SK-N-SH (cell line): ENCODE results near the gene SLCO3A1. TPM values are rescaled to one million over a fixed set of nuclear protein-coding genes. Genes with fewer than 3 reads are reported as not detected.

Experiments used
- CTCF ChIA-PET: fragments of 300-600, 350-600 bp; formaldehyde crosslinking; extraction: SDS; loops from one replicate; lab custom pipeline; 2021; lab: Yijun Ruan, JAX
- POLR2A ChIA-PET: fragments of 350-600 bp; sonication (Branson Sonifier 250); formaldehyde crosslinking; extraction: SDS; loops from one replicate; lab custom pipeline; 2020; ENCODE audit warnings: antibody characterized with exemption, inconsistent platforms; lab: Yijun Ruan, JAX
- DNase-seq: peaks from one replicate; pipeline ENCODE4 v3.0.0; 2012
- H2AFZ ChIP-seq: fragments of 200-600 bp; sonication (generic); 2 replicates; pipeline ENCODE4 v1.8.1; 2016; ENCODE audit warnings: antibody characterized with exemption, mild to moderate bottlenecking, low read depth
- H3F3A ChIP-seq: fragments of 200-600 bp; sonication (generic); replicated peaks from 2 replicates; pipeline ENCODE3; 2016; ENCODE audit warnings: antibody characterized with exemption, mild to moderate bottlenecking; ENCODE audit not compliant: insufficient read depth
- H3K27ac ChIP-seq, 2 experiments: fragments of 200-500 bp in 1 of 2; fragments of 200-600 bp in 1 of 2; sonication (Bioruptor generic) in 1 of 2; sonication (generic), shearing (Covaris generic) in 1 of 2; 2 replicates each; pipeline versions ENCODE4 v1.5.1 to v1.6.1; 2014 to 2016; ENCODE audit warnings: low read depth in 2 of 2, inconsistent platforms in 1 of 2, low read length in 1 of 2, mild to moderate bottlenecking in 1 of 2, mixed read lengths in 1 of 2
- H3K27me3 ChIP-seq: fragments of 200-600 bp; sonication (generic), shearing (Covaris generic); 2 replicates; pipeline ENCODE4 v1.6.1; 2016; ENCODE audit warnings: mixed run types; ENCODE audit not compliant: insufficient read depth
- H3K36me3 ChIP-seq, 2 experiments: fragments of 200-500 bp in 1 of 2; fragments of 200-600 bp in 1 of 2; sonication (Bioruptor generic) in 1 of 2; sonication (generic) in 1 of 2; replicated peaks in 1 of 2; 2 replicates each; pipeline versions ENCODE3 to v1.5.1; 2014 to 2016; ENCODE audit warnings: low read length in 1 of 2, mild to moderate bottlenecking in 1 of 2; ENCODE audit not compliant: insufficient read depth in 2 of 2, control insufficient read depth in 1 of 2
- H3K4me1 ChIP-seq, 2 experiments: fragments of 200-500 bp in 1 of 2; fragments of 200-600 bp in 1 of 2; sonication (Bioruptor generic) in 1 of 2; sonication (generic), shearing (Covaris generic) in 1 of 2; 2 replicates each; pipeline versions ENCODE4 v1.5.1 to v1.6.1; 2014 to 2016; ENCODE audit warnings: low read depth in 1 of 2, low read length in 1 of 2, mixed run types in 1 of 2; ENCODE audit not compliant: insufficient read depth in 2 of 2, control insufficient read depth in 1 of 2
- H3K4me2 ChIP-seq: fragments of 200-600 bp; sonication (generic), shearing (Covaris generic); 2 replicates; pipeline ENCODE4 v1.6.1; 2017; ENCODE audit warnings: mixed run types
- H3K4me3 ChIP-seq, 2 experiments: fragments of 200-500 bp in 1 of 2; fragments of 200-600 bp in 1 of 2; sonication (Bioruptor generic) in 1 of 2; sonication (generic), shearing (Covaris generic) in 1 of 2; 2 replicates each; pipeline versions ENCODE4 v1.5.1 to v1.8.1; 2014 to 2016; ENCODE audit warnings: low read depth in 2 of 2, inconsistent platforms in 1 of 2, low read length in 1 of 2, mild to moderate bottlenecking in 1 of 2, mixed read lengths in 1 of 2, moderate library complexity in 1 of 2
- H3K79me2 ChIP-seq: fragments of 200-600 bp; sonication (generic); 2 replicates; pipeline ENCODE4 v1.8.1; 2017; ENCODE audit warnings: mild to moderate bottlenecking; ENCODE audit not compliant: insufficient read depth
- H3K9ac ChIP-seq: fragments of 200-600 bp; sonication (generic); 2 replicates; pipeline ENCODE4 v1.6.1; 2017; ENCODE audit warnings: mixed run types
- H3K9me2 ChIP-seq: fragments of 200-600 bp; sonication (generic); 2 replicates; pipeline ENCODE4 v1.6.1; 2017; ENCODE audit warnings: mixed run types
- H3K9me3 ChIP-seq: fragments of 200-600 bp; sonication (generic); 2 replicates; pipeline ENCODE4 v1.6.1; 2017; ENCODE audit warnings: mixed run types, mild to moderate bottlenecking, moderate library complexity
- H4K20me1 ChIP-seq: fragments of 200-600 bp; sonication (generic); 2 replicates; pipeline ENCODE4 v1.6.1; 2017; ENCODE audit warnings: mild to moderate bottlenecking, mixed run types; ENCODE audit not compliant: insufficient read depth
- CHD2 ChIP-seq: fragments of 150-350 bp; IDR thresholded peaks from 2 replicates; pipeline ENCODE4 v1.6.1; 2018; ENCODE audit warnings: low read length; ENCODE audit not compliant: partially characterized antibody
- ELF1 ChIP-seq: IDR thresholded peaks from 2 replicates; pipeline ENCODE4 v1.4.0; 2012
- FOSL2 ChIP-seq: IDR thresholded peaks from 2 replicates; pipeline ENCODE4 v1.4.0; 2012; ENCODE audit warnings: low read depth, mild to moderate bottlenecking, moderate library complexity, borderline replicate concordance
- FOXJ3 ChIP-seq: sonication (generic); formaldehyde crosslinking; IDR thresholded peaks from 2 replicates; pipeline ENCODE4 v1.5.1; 2020; ENCODE audit warnings: mild to moderate bottlenecking, missing genetic modification reagents
- FOXM1 ChIP-seq: IDR thresholded peaks from 2 replicates; pipeline ENCODE4 v1.4.0; 2012; ENCODE audit warnings: low read depth, mild to moderate bottlenecking
- GABPA ChIP-seq: IDR thresholded peaks from 2 replicates; pipeline ENCODE4 v1.4.0; 2012; ENCODE audit warnings: low read depth, mild to moderate bottlenecking
- JUND ChIP-seq: IDR thresholded peaks from 2 replicates; pipeline ENCODE4 v1.4.0; 2012
- NFIC ChIP-seq: IDR thresholded peaks from 2 replicates; pipeline ENCODE4 v1.4.0; 2012; ENCODE audit warnings: borderline replicate concordance
- POLR2AphosphoS5 ChIP-seq: IDR thresholded peaks from 2 replicates; pipeline ENCODE4 v1.6.1; 2012; ENCODE audit warnings: low read depth, low read length
- RXRA ChIP-seq: IDR thresholded peaks from 2 replicates; pipeline ENCODE4 v1.4.0; 2012; ENCODE audit warnings: low read depth, mild to moderate bottlenecking, borderline replicate concordance
- SMC3 ChIP-seq: IDR thresholded peaks from 2 replicates; pipeline ENCODE4 v1.6.1; 2012; ENCODE audit warnings: low read depth, low read length, improper control_type of control experiment
- TAF1 ChIP-seq: IDR thresholded peaks from 2 replicates; pipeline ENCODE4 v1.6.1; 2012; ENCODE audit warnings: low read depth, mild to moderate bottlenecking, low read length, moderate library complexity, borderline replicate concordance
- TCF12 ChIP-seq: IDR thresholded peaks from 2 replicates; pipeline ENCODE4 v1.4.0; 2012
- TEAD4 ChIP-seq: IDR thresholded peaks from 2 replicates; pipeline ENCODE4 v1.4.0; 2012; ENCODE audit warnings: mild to moderate bottlenecking, borderline replicate concordance; ENCODE audit not compliant: insufficient read depth
- WGBS: methylation state at CpG from one replicate; pipeline ENCODE4 v1.1.6; 2017; ENCODE audit warnings: low lambda C conversion rate; 5-methylcytosine and 5-hydroxymethylcytosine counted together
- polyA plus RNA-seq, 3 experiments: library from polyadenylated mRNA; depleted of rRNA; stranded (reverse); fragments of >200 nt; gene quantifications; 2 replicates each; pipeline ENCODE4 v1.2.3, GENCODE V29; 2012
- TF ChIP-seq, protein P1 (sequence below): fragments of 150-350 bp; IDR thresholded peaks from 2 replicates; pipeline ENCODE4 v1.6.1; 2017; ENCODE audit warnings: antibody characterized with exemption, low read length, low read depth, borderline replicate concordance
- TF ChIP-seq, protein P2 (sequence below): IDR thresholded peaks from 2 replicates; pipeline ENCODE4 v1.4.0; 2012; ENCODE audit warnings: low read depth, borderline replicate concordance
- TF ChIP-seq, protein P3 (sequence below): IDR thresholded peaks from 2 replicates; pipeline ENCODE4 v1.4.0; 2012; ENCODE audit warnings: low read depth
- TF ChIP-seq, protein P4 (sequence below): fragments of 150-350 bp; IDR thresholded peaks from 2 replicates; pipeline ENCODE4 v1.6.1; 2016; ENCODE audit warnings: mild to moderate bottlenecking, low read depth, low read length

The SLCO3A1 gene
- polyA plus RNA-seq, 1 of the 3 experiments (the other 2 are of a cell fraction), result 19.7 TPM

DNA sequence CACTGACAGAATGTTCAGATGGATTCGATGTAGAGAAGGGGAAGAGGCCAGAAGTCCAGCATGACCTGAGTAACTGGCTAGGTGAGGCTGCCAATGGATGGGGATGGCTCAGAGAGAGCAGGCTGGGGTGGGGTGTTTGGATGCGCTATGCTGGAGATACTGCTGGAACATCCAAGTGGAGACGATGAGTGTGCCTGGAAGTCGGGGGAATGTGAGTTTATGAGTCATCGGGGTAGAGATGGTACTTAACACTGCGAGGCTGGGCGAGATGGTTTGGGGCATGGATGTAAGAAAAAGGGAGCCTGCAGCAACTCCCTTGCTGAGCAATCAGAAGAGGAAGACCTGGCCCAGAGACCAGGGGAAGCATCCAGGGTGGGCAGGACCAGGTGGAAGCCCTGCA, 180.7 kb downstream of the SLCO3A1 start (continued):
- TF ChIP-seq RXRA, result no peak
- no peak for TF ChIP-seq FOXM1

DNA sequence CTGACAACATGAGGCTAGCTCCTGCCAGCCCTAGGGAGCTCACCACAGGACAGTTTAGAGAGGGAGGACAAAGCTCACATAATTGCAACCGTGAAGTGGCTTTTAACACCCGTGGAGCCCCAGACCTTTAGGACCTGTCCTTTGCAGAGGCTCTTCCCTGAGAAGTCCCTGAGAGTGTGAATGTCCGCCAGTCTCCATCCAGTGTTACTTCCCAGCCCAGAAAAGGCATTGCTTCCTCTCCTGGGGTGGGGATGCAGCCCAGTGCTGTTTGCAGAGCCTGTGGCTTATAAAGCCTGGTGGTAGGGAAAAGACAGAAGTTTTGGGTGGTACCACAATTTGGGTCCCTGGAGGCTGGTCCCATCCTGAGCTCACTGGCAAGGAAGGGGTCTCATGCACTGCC, 182.0 kb downstream of the SLCO3A1 start:
- Histone ChIP-seq H3K9ac (no peak overlapping the region), H2AFZ (no peak overlapping the region), H3K36me3 (no peaks in the 10 kb centered on the region), H3K4me2 (no peak overlapping the region), H3F3A (no peaks in the 10 kb centered on the region), H3K79me2 (peaks cover 3% of the 10 kb centered on the region; the same call in 1 of the 2 replicates), H4K20me1 (peaks cover 4% of the 10 kb centered on the region; the same call in 1 of the 2 replicates), H3K4me1 (peaks cover 0 to 2% of the 10 kb centered on the region in 2 experiments; a peak in 1 of 4 replicates), H3K9me3 (no peaks in the 10 kb centered on the region), H3K4me3 (no peak overlapping the region), H3K9me2 (no peaks in the 10 kb centered on the region), H3K27me3 (no peaks in the 10 kb centered on the region), H3K27ac (no peak overlapping the region)
- CTCF ChIA-PET, result no interaction called here
- no CpG with 5 or more reads among the region's 3 CpGs for WGBS
- POLR2A ChIA-PET, result no interaction called here
- no peak for TF ChIP-seq NFIC
- TF ChIP-seq, protein P1, sequence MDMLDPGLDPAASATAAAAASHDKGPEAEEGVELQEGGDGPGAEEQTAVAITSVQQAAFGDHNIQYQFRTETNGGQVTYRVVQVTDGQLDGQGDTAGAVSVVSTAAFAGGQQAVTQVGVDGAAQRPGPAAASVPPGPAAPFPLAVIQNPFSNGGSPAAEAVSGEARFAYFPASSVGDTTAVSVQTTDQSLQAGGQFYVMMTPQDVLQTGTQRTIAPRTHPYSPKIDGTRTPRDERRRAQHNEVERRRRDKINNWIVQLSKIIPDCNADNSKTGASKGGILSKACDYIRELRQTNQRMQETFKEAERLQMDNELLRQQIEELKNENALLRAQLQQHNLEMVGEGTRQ, result no peak
- TF ChIP-seq, protein P2, sequence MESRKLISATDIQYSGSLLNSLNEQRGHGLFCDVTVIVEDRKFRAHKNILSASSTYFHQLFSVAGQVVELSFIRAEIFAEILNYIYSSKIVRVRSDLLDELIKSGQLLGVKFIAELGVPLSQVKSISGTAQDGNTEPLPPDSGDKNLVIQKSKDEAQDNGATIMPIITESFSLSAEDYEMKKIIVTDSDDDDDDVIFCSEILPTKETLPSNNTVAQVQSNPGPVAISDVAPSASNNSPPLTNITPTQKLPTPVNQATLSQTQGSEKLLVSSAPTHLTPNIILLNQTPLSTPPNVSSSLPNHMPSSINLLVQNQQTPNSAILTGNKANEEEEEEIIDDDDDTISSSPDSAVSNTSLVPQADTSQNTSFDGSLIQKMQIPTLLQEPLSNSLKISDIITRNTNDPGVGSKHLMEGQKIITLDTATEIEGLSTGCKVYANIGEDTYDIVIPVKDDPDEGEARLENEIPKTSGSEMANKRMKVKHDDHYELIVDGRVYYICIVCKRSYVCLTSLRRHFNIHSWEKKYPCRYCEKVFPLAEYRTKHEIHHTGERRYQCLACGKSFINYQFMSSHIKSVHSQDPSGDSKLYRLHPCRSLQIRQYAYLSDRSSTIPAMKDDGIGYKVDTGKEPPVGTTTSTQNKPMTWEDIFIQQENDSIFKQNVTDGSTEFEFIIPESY, result no peak
- TF ChIP-seq TCF12, result no peak
- TF ChIP-seq CHD2, result no peak
- no peak for TF ChIP-seq TAF1
- TF ChIP-seq TEAD4, result no peak
- TF ChIP-seq POLR2AphosphoS5, result no peak
- TF ChIP-seq JUND, result no peak
- TF ChIP-seq ELF1, result no peak
- no peak for TF ChIP-seq FOXJ3 (CRISPR knock-in tag)
- no peak for TF ChIP-seq FOSL2
- no peak for TF ChIP-seq GABPA
- no peak for TF ChIP-seq SMC3
- TF ChIP-seq, protein P3, sequence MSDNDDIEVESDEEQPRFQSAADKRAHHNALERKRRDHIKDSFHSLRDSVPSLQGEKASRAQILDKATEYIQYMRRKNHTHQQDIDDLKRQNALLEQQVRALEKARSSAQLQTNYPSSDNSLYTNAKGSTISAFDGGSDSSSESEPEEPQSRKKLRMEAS, result no peak
- TF ChIP-seq, protein P4, sequence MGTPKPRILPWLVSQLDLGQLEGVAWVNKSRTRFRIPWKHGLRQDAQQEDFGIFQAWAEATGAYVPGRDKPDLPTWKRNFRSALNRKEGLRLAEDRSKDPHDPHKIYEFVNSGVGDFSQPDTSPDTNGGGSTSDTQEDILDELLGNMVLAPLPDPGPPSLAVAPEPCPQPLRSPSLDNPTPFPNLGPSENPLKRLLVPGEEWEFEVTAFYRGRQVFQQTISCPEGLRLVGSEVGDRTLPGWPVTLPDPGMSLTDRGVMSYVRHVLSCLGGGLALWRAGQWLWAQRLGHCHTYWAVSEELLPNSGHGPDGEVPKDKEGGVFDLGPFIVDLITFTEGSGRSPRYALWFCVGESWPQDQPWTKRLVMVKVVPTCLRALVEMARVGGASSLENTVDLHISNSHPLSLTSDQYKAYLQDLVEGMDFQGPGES, result no peak
- DNase-seq, result no peak
